Dedifferentiated amniotic fluid mesenchymal stem cell (primary cell): ENCODE measurements around the gene C17orf75.
A peak's percentile ranks its signal among the peaks of the same experiment; 100 is the strongest.
"Not testable (repeated sequence)": the region's sequence is repeated elsewhere in the genome, so short reads cannot be mapped to it uniquely, and the experiment has no call there.

Source experiments
- DNase-seq: peaks from one replicate; pipeline ENCODE4 v3.0.0-alpha.2; 2016; ENCODE audit errors: extremely low spot score

The C17orf75 gene

GRCh38 chr17:32345951-32346600 is 4.1 kb upstream of the C17orf75 start:
- no peak for DNase-seq

GRCh38 chr17:32342603-32343325 is 791 bp upstream of the C17orf75 start:
- DNase-seq = no peak

GRCh38 chr17:32341141-32341856 is 674 bp downstream of the C17orf75 start:
- DNase-seq = no peak

GRCh38 chr17:32335687-32336086 is 6.3 kb downstream of the C17orf75 start:
- DNase-seq = no peak

GRCh38 chr17:32335046-32335445 is 6.9 kb downstream of the C17orf75 start:
- no peak for DNase-seq

- DNase-seq = no peak
Observed at GRCh38 chr17:32333187-32333586, 8.8 kb downstream of the C17orf75 start.

GRCh38 chr17:32331243-32332040 is 10.5 kb downstream of the C17orf75 start:
- no peak for DNase-seq

GRCh38 chr17:32330147-32330546 is 11.8 kb downstream of the C17orf75 start:
- no peak for DNase-seq

- no peak for DNase-seq
Observed at GRCh38 chr17:32327911-32328310, 14.1 kb downstream of the C17orf75 start.

- no peak for DNase-seq
Observed at GRCh38 chr17:32323811-32324491, 18.0 kb downstream of the C17orf75 start.

GRCh38 chr17:32323046-32323445 is 18.9 kb downstream of the C17orf75 start:
- no peak for DNase-seq

GRCh38 chr17:32320847-32321246 is 21.1 kb downstream of the C17orf75 start:
- no peak for DNase-seq

- not testable (repeated sequence) for DNase-seq
Observed at GRCh38 chr17:32320080-32320479, 21.9 kb downstream of the C17orf75 start.

- DNase-seq = peak; percentile 34
Observed at GRCh38 chr17:32319548-32319905, 22.4 kb downstream of the C17orf75 start.

GRCh38 chr17:32318071-32318470 is 23.9 kb downstream of the C17orf75 start:
- DNase-seq = no peak

GRCh38 chr17:32317353-32317752 is 24.6 kb downstream of the C17orf75 start:
- no peak for DNase-seq

GRCh38 chr17:32316653-32317052 is 25.3 kb downstream of the C17orf75 start:
- DNase-seq = not testable (repeated sequence)

- DNase-seq = no peak
Observed at GRCh38 chr17:32315171-32315570, 26.8 kb downstream of the C17orf75 start.

GRCh38 chr17:32314636-32315035 is 27.3 kb downstream of the C17orf75 start:
- DNase-seq = no peak

- no peak for DNase-seq
Observed at GRCh38 chr17:32311028-32311536, 30.9 kb downstream of the C17orf75 start.

- DNase-seq = no peak
Observed at GRCh38 chr17:32307658-32308057, 34.3 kb downstream of the C17orf75 start.
